Osteoblast (primary cell): Measurements from ENCODE around the gene SRSF12. TPM values are rescaled to one million over a fixed set of nuclear protein-coding genes. Genes with fewer than 3 reads are reported as not detected.

Source experiments
- DNase-seq: peaks from one replicate; pipeline ENCODE4 v3.0.0; 2011; ENCODE audit warnings: low spot score, mixed read lengths; ENCODE audit not compliant: insufficient read length; ENCODE audit errors: missing footprints
- H2AFZ ChIP-seq: 2 replicates; pipeline ENCODE4 v1.6.0; 2011; ENCODE audit warnings: mild to moderate bottlenecking, low read length
- H3K27ac ChIP-seq: 2 replicates; pipeline ENCODE4 v1.5.1; 2011; ENCODE audit warnings: mild to moderate bottlenecking, low read depth, low read length, moderate library complexity
- H3K27me3 ChIP-seq: 2 replicates; pipeline ENCODE4 v1.6.0; 2012; ENCODE audit warnings: mild to moderate bottlenecking, control low read depth, inconsistent platforms, low read length, moderate library complexity; ENCODE audit not compliant: insufficient read depth
- H3K36me3 ChIP-seq: 2 replicates; pipeline ENCODE4 v1.5.1; 2011; ENCODE audit warnings: mild to moderate bottlenecking, low read length, control low read depth, moderate library complexity; ENCODE audit not compliant: insufficient read depth
- H3K4me1 ChIP-seq: 2 replicates; pipeline ENCODE4 v1.5.1; 2011; ENCODE audit warnings: mild to moderate bottlenecking, low read length, control low read depth, moderate library complexity; ENCODE audit not compliant: insufficient read depth
- H3K4me2 ChIP-seq: 2 replicates; pipeline ENCODE4 v1.6.0; 2011; ENCODE audit warnings: mild to moderate bottlenecking, low read length; ENCODE audit not compliant: insufficient read depth
- H3K4me3 ChIP-seq: fragments of 200-600 bp; sonication (generic); 3 replicates; pipeline ENCODE4 v1.5.1; 2012; ENCODE audit warnings: mild to moderate bottlenecking, low read length, inconsistent platforms; ENCODE audit not compliant: insufficient read depth
- H3K79me2 ChIP-seq: 2 replicates; pipeline ENCODE4 v1.6.0; 2012; ENCODE audit warnings: mild to moderate bottlenecking, low read length, control low read depth, inconsistent platforms; ENCODE audit not compliant: insufficient read depth
- H3K9me3 ChIP-seq: 2 replicates; pipeline ENCODE4 v1.5.1; 2011; ENCODE audit warnings: low read depth, low read length, control low read depth
- H4K20me1 ChIP-seq: 2 replicates; pipeline ENCODE4 v1.6.0; 2012; ENCODE audit warnings: mild to moderate bottlenecking, low read length, control low read depth; ENCODE audit not compliant: insufficient read depth
- CTCF ChIP-seq: IDR thresholded peaks from 2 replicates; pipeline ENCODE4 v1.5.1; 2011; ENCODE audit warnings: mild to moderate bottlenecking, low read depth, low read length, moderate library complexity; ENCODE audit errors: extremely low read depth
- total RNA-seq: library from RNA; depleted of rRNA; stranded (reverse); fragments of >200 nt; gene quantifications from 2 replicates; pipeline ENCODE4 v1.2.3, GENCODE V29; 2012

The SRSF12 gene
- total RNA-seq, 1 donor = under 0.01 TPM

GRCh38 chr6:89160331-89161092, 42.6 kb upstream of the SRSF12 start:
- no peaks in the 10 kb centered on the region for H3K27me3 ChIP-seq
- peaks cover 4% of the 10 kb centered on the region for H3K4me1 ChIP-seq
- no peak for TF ChIP-seq CTCF
- H3K27ac ChIP-seq = no peak overlapping the region
- DNase-seq = peak; percentile 60
- no peaks in the 10 kb centered on the region for H3K36me3 ChIP-seq
- no peaks in the 10 kb centered on the region for H4K20me1 ChIP-seq
- H3K4me2 ChIP-seq = no peak overlapping the region
- H2AFZ ChIP-seq = no peak overlapping the region
- no peak overlapping the region for H3K4me3 ChIP-seq
- no peaks in the 10 kb centered on the region for H3K79me2 ChIP-seq
- no peaks in the 10 kb centered on the region for H3K9me3 ChIP-seq

GRCh38 chr6:89154131-89154530, 36.3 kb upstream of the SRSF12 start:
- Histone ChIP-seq H2AFZ (no peak overlapping the region), H3K4me3 (no peak overlapping the region), H3K4me1 (no peaks in the 10 kb centered on the region), H3K36me3 (no peaks in the 10 kb centered on the region), H3K27me3 (no peaks in the 10 kb centered on the region), H3K27ac (no peak overlapping the region), H3K4me2 (no peak overlapping the region), H4K20me1 (no peaks in the 10 kb centered on the region), H3K79me2 (no peaks in the 10 kb centered on the region), H3K9me3 (no peaks in the 10 kb centered on the region)
- TF ChIP-seq CTCF = no peak
- no peak for DNase-seq

- TF ChIP-seq CTCF = no peak
- Histone ChIP-seq H3K4me1 (peaks cover 17% of the 10 kb centered on the region), H3K27me3 (peaks cover 23% of the 10 kb centered on the region), H3K4me2 (no peak overlapping the region), H3K79me2 (no peaks in the 10 kb centered on the region), H3K9me3 (no peaks in the 10 kb centered on the region), H4K20me1 (no peaks in the 10 kb centered on the region), H3K4me3 (no peak overlapping the region), H2AFZ (no peak overlapping the region), H3K27ac (no peak overlapping the region), H3K36me3 (no peaks in the 10 kb centered on the region)
- no peak for DNase-seq
These were observed 30.3 kb upstream of the SRSF12 start for GRCh38 chr6:89148016-89148750.
